AML-193 (cell line): Measurements from ENCODE around the gene SUMF1.
A peak's percentile ranks its signal among the peaks of the same experiment; 100 is the strongest.

Experiments
- DNase-seq, 2 experiments: peaks; one replicate each; lab custom pipeline; 2025; lab: John Stamatoyannopoulos, UW

The SUMF1 gene

GRCh38 chr3:4413467-4413866 is 53.6 kb downstream of the SUMF1 start:
- DNase-seq = no peak

- DNase-seq = no peak
Measured at GRCh38 chr3:4411833-4412232, 55.2 kb downstream of the SUMF1 start.

- DNase-seq = no peak
Measured at GRCh38 chr3:4411236-4411635, 55.8 kb downstream of the SUMF1 start.

- no peak for DNase-seq
Measured at GRCh38 chr3:4410606-4411005, 56.5 kb downstream of the SUMF1 start.

- no peak for DNase-seq
Measured at GRCh38 chr3:4409971-4410573, 57.0 kb downstream of the SUMF1 start.

GRCh38 chr3:4409415-4409814 is 57.7 kb downstream of the SUMF1 start:
- no peak for DNase-seq

DNA sequence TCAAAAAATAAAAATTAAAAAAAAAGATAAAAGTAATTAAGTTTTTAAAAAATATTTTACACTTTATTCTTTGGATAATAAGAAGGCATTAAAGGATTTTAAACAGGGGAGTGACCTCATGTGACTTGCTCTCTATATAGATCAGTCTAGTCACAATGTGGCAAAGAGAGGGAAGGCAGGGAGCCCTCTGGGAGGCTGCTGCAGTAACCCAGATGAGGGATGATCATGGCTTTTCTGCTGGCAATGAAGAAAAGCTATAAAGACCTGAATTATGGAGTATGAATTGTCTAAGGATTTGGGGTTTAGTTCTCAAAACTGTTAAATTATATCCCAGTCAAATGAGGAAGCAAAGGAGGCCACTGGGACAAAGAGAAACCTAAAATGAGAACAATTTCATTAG is 58.1 kb downstream of the SUMF1 start:
- DNase-seq = no peak

DNA sequence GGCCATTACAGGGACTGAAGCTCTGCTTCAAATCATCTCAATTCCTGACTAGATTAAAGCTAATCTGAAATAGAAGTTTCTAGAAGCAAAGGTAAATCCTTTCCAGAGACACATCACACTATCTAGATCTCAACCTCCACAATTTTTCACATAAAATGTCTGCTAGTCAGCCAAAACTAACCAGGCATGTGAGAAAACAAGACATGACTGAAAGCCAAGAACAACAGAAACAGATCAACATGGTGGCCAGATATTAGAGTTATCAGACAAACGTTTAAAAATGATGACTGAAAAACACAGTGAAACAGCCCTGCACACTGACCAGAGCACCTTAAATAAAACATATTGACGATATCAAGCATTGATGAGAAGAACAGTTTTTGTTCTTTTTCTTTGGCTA is 59.1 kb downstream of the SUMF1 start:
- DNase-seq = no peak

DNA sequence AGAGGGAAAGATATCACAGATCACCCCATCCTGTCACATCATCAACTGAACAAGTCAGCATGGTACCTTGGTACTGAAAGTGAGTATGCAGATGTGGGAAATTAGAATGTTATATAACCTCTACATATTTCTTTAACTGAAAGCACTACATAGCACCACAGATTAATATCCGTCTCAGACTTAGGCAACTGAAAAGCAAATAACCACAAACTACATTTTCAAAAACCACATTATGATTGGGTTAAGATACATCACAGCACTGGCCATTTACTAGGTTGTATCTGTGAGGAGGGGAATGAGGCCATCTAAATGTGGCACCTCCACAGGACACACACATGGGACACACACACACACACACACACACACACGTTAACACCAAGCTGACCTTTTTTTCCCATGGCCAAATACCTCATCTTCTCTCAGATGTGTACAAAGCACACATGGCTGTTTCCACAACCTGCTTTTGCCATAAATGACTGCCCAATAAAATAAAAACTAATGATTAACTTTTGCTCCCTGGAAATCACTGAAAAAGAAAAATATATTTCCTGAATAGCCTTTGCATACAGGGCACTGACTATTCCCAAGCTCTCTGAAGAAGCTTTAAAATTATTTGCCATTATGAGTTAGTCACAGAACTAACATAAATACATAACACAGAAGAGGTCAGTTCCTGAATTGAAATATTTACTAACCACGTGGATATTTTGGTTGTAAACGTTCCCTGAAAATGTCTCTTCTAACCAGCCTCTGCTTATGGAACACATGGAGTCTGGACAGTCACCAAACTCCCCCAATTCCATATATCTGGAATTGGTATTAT is 60.1 kb downstream of the SUMF1 start:
- no peak for DNase-seq

DNA sequence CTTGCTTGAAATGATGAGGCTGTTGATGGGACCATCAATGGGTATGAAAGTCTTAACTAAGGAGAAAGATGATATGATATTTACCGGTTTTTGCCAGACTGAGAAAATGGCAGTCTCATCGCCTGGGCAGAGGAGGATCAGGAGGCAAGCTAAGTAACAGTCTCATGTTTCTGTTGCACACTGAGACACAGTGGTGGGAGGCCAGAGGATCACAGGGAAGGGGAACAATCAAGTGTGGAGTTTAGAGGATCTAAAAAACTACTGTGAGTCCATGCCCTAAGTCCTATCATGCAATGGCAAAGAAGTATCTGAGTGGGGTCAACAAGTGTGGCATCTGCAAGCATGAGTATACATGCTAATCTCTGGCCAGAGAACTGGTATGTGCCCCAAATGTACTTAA is 62.2 kb downstream of the SUMF1 start:
- no peak for DNase-seq

DNA sequence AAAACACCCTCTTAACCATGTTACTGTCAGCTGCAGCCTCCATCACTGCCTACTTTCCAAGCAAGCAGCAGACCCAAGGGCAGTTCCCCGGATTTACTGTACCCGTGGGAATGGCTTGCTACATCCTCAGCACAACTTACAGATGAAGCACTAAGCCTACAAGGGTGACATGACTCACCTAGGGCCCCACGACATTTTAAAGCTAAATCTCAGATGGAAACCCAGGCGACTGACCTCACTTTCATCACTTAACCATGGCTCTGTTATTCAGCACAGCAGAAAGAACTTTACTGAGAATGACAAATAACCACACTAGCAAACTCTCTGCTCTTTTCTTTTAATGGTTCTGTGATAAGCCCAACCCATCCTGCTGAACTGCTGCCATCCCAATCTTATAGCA is 65.6 kb downstream of the SUMF1 start:
- DNase-seq = no peak

- DNase-seq = no peak
Measured at GRCh38 chr3:4399476-4399875, 67.6 kb downstream of the SUMF1 start.

- no peak for DNase-seq
Measured at GRCh38 chr3:4398941-4399245, 68.2 kb downstream of the SUMF1 start.

DNA sequence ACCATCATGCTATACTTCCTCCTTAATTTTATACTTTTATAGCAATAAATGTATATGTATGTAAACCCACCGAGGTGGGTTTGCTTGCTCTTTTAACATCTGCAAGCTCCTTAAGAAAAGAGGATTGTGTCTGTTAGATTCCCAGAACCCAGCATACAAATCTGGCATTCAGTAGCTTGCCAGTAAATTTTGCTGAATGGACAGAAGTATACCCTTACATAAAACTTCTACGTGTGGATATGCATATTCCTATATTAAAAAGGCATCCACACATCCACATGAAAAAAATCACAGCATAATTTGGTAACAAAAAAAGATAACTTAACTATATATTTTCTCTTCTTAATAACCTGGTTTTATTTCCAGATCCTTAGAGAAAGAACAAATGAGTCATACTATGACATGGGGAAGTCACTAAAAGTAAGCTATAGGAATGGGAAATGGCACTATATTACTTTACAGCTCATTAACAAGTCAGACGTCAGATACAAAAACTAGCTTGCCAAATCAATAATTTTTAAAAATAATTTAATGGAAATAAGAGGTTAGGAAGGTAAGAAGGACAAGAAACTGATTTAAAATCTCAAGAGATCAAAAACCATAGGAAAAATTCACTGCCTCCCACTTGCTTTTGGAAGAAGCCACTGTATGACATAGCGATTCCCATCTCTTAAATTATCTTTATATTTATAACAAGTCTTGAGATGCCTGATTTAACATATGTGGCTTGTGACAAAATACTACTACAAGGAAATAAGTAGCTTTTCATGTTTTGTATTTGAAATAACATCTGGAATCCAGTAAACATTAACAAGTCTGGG is 68.7 kb downstream of the SUMF1 start:
- DNase-seq = no peak

GRCh38 chr3:4397466-4397865 is 69.6 kb downstream of the SUMF1 start:
- DNase-seq = no peak

- DNase-seq = no peak
Measured at GRCh38 chr3:4396542-4396941, 70.5 kb downstream of the SUMF1 start.

- no peak for DNase-seq
Measured at GRCh38 chr3:4396006-4396405, 71.1 kb downstream of the SUMF1 start.

DNA sequence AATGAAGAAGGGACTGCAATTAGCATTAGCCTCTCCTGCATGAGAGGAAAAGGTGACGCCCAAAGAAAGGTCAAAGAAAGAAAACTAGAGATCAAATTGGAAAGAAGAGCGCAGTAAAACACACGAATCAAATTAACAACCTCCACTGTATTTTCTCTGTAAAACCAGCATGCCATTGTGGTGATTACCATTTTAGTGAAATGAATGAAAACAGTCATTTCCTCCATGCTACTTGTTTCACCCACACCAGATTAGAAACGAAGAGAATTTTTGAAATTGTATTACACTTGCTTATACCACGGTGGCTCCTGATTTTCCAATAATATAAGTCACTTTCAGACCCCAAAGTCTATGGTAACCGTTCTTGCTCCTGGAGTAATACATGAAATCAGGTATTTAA is 71.6 kb downstream of the SUMF1 start:
- DNase-seq = no peak

- DNase-seq = no peak
Measured at GRCh38 chr3:4394567-4394966, 72.5 kb downstream of the SUMF1 start.

DNA sequence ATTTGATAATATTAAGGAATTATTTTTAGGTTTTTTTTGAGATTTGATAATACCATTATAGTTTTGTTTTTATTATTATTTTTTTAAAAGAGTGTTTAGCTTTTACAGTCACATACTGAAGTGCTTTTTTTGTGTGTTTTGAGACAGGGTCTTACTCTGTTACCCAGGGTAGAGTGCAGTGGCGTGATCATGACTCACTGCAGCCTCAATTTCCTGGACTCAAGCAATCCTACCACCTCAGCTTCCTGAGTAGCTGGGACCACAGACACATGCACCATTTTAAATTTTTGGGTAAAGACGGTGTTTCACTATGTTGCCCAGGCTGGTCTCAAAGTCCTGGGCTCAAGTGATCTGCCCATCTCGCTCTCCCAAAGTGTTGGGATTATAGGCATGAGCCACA is 73.0 kb downstream of the SUMF1 start:
- DNase-seq = peak; percentile 61 to 64

DNA sequence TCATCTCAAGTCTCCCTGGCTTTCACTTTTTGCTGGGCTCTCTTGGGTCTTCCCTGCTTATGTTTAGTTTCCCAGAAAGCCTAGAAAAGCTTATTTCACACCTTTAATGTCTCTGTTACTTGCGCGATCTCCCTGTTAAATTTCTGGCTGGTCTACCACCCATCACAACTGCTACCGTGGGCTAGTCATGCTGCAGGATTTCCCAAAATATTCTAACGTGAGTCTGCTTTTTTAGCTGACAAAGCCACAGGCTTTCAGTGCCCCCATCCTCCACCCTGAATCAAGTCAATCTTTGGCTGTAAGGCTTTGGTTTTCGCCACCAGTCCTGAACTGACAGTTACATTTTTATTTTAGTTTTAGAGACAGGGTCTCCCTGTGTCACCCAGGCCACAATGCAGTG is 74.1 kb downstream of the SUMF1 start:
- no peak for DNase-seq

DNA sequence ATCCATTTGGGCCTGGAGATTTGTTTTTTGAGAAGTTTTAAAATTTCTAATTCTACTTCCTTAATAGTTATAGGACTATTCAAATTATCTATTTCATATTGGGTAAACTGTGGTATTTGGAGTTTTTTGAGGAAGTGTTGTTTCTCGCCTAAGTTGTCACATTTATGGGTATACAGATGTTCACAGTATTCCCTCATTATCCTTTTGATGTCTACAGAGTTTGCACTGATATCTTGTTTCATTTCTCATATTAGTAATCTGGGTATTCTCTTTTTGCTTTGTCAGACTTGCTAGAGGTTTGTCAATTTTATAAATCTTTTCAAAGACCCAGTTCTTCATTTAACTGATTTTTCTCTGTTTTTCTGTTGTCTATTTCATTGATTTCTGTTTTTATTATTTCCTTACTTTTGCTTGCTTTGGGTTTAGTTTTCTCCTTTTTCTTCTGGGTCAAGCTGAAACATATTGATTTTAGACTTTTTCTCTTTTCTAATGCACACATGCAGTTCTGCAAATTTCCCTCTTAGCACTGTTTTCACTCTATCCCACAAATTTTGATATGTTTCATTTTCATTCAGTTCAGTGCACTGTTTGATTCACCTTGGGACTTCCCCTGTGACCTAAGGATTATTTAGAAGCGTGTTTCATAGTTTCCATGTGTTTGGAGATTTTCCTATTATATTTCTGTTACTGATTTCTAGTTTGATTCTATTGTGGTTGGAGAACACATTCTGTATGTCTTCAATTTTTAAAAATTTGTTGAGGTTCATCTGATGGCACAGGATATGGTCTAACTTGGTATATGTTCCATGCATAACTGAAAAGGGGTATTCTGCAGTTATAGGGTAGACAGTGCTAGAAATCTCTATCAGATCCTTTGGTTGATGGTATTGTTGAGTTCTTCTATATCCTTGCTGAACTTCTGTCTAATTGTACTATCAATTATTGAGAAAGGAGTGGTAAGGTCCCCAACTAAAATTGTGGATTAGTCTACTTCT is 79.6 kb downstream of the SUMF1 start:
- no peak for DNase-seq
